Uterus (tissue), 2 donors: ENCODE data around the gene CCDC28B.

Source experiments
- CTCF ChIP-seq, 4 experiments: fragments of 200-600 bp in 2 of 4; fragments of 450-650 bp in 2 of 4; sonication (generic) in 2 of 4; IDR thresholded peaks; one replicate each; pipeline ENCODE4 v1.5.1; 2016 to 2019; ENCODE audit warnings: antibody characterized with exemption in 4 of 4, mild to moderate bottlenecking in 2 of 4, moderate library complexity in 1 of 4
- POLR2A ChIP-seq, 2 donors: fragments of 450-650 bp; IDR thresholded peaks; one replicate each; pipeline ENCODE4 v1.6.1; 2016; ENCODE audit warnings: antibody characterized with exemption in 2 of 2, mild to moderate bottlenecking in 1 of 2, moderate library complexity in 1 of 2

- TF ChIP-seq POLR2A (IDR thresholded peaks at IDR 0.05) (no peak), CTCF (IDR thresholded peaks at IDR 0.05) (no peak)
These were observed 1.2 kb upstream of the CCDC28B start for GRCh38 chr1:32199043-32199716.
